ENCODE data around the gene TANC2. TPM values are rescaled to one million over a fixed set of nuclear protein-coding genes. Genes with fewer than 3 reads are reported as not detected.
A peak's percentile ranks its signal among the peaks of the same experiment; 100 is the strongest.

The TANC2 gene
- total and polyA plus RNA-seq, 2 of the 8 experiments (the other 6 are each of a cell fraction or from before 2014, with no cell fraction given): 5.7 to 21.9 TPM

MicroRNAs encoded within 50 kb of the gene (microRNA counts, 767-probe panel; counts per million panel counts)
- 879 counts per million, percentile 95 among the panel's probes with 10 or more counts for microRNA hsa-miR-633

Small RNA genes within 50 kb of the gene (microRNA-seq; reads per million reads assigned to microRNA genes)
- gene MIR633 (ENCODE audit: borderline microRNAs expressed in 2 of 2, borderline number of aligned reads in 2 of 2, borderline replicate concordance in 1 of 2): 0 reads per million in 2 experiments

Small RNA genes within 50 kb of the gene (small RNA-seq; reads per million reads assigned to genes)
- not detected for gene MIR633 (ENCODE audit: insufficient read depth)

Other genes with a start within 250 kb of the TANC2 start
- gene MARCHF10, start 157.9 kb upstream of the TANC2 start, total RNA-seq (2021; fragmentation: NEBNext Ultra II Directional; extraction: Animal tissue kit (Norgen Biotek cat#: 25700)): 0.48 and 1.1 TPM in 2 replicates
- 0.73 and 1.3 TPM in 2 replicates for gene MARCHF10, start 157.9 kb upstream of the TANC2 start, polyA plus RNA-seq (2011; rRNA removed)

Measured in H1 (cell line).